ENCODE measurements around the gene HM13.

GRCh38 chr20:31602431-31602778 lies 88.2 kb downstream of the HM13 start:
- no peak for TF ChIP-seq POLR2AphosphoS5 (IDR thresholded peaks at IDR 0.05)
- TF ChIP-seq CTCF (IDR thresholded peaks at IDR 0.05) = no peak
- no peak for TF ChIP-seq POLR2A (IDR thresholded peaks at IDR 0.05)

All from prostate gland (tissue), 2 donors.